SKM-1 treated with dmso at 0.1 percent for 144 hours (cell line): ENCODE data around the gene L3MBTL4.
"Not testable (repeated sequence)": the region's sequence is repeated elsewhere in the genome, so short reads cannot be mapped to it uniquely, and the experiment has no call there.

ENCODE experiments used
- DNase-seq: peaks from one replicate; lab custom pipeline; 2025; ENCODE audit not compliant: unreplicated experiment; lab: John Stamatoyannopoulos, UW

L3MBTL4 gene

GRCh38 chr18:6200204-6200774 is 214.4 kb downstream of the L3MBTL4 start:
- DNase-seq, result no peak

DNA sequence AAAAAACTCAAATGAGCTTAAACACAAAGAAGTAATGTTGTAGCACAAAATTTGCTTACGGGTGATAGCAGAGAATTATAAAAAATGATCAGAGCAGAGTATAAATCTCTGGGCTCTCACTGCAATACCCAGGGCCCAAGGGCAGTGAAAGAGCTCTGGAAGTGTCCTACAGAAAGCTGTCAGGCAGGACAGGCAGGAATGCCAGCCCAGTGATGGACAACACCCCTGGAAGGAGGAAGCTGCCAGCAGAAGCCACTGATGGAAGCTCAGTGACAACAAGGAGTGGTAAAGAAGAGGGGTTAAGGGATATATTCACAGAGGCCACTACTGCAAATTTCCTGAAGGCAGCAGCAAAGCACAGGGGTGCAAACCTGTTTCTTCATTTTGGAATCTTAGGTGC is 214.9 kb downstream of the L3MBTL4 start:
- DNase-seq, result no peak

DNA sequence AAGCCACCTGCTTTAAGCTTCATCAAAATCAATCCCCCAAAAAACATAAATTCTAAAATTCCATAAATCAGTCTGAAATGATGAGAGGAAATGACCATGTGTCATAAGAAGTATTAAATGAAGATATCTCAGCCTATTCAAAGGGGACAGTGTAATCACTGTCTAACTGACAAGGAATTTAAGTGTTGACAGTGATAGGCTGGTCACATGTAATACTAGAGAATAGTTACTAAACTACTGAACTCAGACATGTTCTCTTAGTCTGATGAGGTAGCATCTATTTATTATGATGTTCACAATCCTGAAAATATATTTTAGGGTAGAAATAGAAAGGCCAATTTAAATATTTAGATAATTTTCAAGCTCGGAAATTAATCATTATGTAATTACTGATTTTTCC is 216.1 kb downstream of the L3MBTL4 start:
- DNase-seq, result no peak

- no peak for DNase-seq
These were observed 220.1 kb downstream of the L3MBTL4 start for GRCh38 chr18:6194640-6195039.

DNA sequence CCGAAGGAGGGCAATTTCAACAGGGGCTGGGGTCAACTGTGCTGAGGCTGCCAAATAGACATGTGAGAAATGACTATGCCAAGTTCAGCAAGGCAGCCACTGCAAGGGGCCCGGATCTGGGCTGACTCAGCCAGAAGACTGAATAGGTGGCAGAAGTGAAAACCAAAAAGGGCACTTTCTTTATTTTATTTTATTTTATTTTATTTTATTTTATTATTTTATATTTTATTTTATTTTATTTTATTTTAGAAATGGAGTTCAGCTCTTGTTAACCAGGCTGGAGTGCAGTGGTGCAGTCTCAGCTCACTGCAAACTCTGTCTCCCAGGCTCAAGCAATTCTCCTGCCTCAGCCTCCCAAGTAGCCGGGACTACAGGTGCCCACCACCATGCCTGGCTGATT is 228.9 kb downstream of the L3MBTL4 start:
- not testable (repeated sequence) for DNase-seq

DNA sequence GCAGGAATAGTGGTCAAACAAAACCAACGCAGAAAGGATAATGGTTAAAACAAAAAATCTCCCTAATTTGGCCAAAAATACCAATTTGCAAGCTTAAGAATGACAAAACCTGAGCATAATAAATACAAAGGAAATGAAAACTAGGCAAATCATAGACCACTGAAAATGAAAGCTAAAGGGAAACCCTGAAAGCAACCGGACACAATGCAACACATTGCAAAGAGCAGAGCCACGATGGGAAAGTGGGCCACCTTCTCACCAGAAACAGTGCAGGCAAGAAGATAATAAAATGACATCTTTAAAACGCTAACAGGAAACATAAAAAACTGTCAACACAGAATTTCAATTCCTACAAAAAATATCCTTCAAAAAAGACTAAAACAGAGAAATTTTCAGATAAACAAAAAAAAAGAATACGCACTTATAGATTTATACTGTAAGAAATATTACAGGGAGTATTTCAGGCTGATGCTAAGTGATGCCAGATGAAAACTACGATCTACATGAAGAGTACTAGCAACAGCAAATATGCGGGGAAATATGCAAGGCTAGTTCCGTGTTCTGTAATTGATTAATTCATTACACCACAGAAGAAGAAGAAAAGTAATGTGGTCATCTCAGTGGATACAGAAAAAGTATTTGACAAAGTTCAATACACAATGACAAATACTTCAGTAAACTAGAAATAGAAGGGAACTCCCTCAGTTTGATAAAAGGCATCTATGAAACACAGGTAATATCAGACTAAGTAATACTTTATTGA is 239.5 kb downstream of the L3MBTL4 start:
- no peak for DNase-seq

GRCh38 chr18:6170604-6171003 is 244.1 kb downstream of the L3MBTL4 start:
- no peak for DNase-seq

DNA sequence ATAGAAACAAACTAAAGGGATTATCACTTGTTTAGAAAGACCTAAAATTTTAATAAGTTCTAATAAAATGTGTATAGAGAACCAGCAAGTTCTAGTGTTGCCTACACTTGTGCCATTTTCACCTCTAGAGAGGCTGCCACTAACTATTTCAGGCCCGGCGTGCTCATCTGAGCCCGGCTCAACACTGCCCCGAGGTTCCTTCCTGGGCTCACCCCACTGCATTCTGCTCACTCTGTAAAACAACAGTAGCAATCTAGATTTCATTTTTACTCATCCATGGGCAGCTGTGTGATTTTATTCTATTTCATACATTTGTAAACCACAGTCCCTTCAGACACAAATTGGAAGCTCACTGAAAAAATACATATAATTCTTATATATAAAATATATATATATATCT is 253.2 kb downstream of the L3MBTL4 start:
- DNase-seq, result no peak

GRCh38 chr18:6159426-6159825 is 255.3 kb downstream of the L3MBTL4 start:
- no peak for DNase-seq

- no peak for DNase-seq
These were observed 255.8 kb downstream of the L3MBTL4 start for GRCh38 chr18:6158958-6159357.

- DNase-seq, result no peak
These were observed 258.3 kb downstream of the L3MBTL4 start for GRCh38 chr18:6156446-6156845.

GRCh38 chr18:6155707-6156106 is 259.0 kb downstream of the L3MBTL4 start:
- DNase-seq, result no peak

DNA sequence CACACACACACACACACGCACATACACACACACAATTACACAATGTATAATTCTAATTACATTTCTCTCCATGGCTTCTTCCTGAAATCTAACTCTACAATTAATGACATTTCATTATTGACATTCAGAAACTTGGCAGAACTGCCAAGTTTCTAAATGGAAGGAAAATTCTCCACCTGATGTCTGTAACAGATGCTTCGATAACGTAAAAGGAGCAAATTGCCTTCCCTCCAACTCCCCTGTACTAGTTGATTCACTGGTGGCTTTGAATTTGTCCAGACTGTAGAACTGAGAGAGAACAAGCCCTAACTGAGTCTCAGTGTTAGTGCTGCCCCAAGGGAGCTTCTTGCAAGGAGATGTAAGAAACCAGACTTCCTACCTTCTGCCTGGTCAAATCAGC is 264.3 kb downstream of the L3MBTL4 start:
- DNase-seq, result no peak

GRCh38 chr18:6146307-6146661 is 268.4 kb downstream of the L3MBTL4 start:
- no peak for DNase-seq

DNA sequence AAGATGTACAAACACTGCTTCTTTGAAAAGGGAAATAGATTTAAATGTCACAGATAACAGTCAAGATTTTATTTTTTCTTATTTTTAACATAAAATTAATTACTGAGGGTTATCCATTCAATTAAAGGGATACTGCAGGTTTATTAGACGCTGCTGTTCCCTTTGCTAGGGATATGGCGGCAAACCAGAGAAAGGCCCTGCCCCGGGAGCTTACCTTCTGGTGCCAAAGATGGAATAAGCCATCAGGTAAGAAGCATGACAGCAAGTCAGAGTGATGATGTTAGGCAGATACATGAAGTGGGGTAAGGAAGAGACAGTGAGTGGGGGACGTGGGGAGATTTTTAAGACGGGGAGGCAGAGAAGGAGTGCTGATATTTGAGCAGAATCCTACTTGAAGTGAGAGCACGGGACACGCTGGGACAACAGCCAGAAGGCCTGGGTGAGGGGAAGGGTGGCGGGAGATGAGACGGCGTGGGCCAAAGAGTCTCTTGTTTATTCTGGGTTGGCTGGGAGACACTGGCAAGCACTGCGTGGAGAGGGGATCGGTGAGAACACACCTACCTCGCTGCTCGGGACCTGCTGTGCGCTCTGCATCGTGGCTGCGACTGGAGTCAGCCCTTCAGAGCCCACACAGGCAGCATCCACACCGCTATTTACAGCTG is 268.9 kb downstream of the L3MBTL4 start:
- DNase-seq, result no peak

DNA sequence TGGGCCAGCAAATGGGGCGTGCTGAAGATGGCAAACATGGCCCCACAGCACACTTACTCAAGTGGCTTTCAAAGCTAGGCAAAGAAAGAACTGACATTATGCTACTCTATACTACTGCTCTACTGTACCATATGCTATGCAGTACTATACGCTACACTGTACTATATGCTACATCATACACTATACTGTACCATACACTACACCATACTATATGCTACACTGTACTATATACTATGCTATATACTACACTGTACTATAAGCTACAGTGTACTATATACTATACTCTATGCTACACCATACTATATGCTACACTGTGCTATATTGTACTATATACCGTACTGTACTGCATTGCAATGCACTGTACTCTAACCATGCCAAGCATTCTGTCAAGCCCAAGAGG is 275.7 kb downstream of the L3MBTL4 start:
- no peak for DNase-seq

- not testable (repeated sequence) for DNase-seq
These were observed 278.8 kb downstream of the L3MBTL4 start for GRCh38 chr18:6135901-6136300.

DNA sequence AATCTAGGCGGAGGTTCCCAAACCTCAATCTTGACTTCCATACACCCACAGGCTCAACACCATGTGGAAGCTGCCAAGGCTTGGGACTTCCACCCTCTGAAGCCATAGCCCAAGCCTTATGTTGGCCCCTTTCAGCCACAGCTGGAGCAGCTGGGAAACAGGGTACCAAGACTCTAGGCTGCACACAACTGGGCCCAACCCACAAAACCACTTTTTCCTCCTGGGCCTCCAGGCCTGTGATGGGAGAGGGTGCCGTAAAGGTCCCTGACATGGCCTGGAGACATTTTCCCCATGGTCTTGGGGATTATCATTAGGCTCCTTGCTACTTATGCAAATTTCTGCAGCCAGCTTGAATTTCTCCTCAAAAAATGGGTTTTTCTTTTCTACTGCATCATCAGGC is 279.7 kb downstream of the L3MBTL4 start:
- not testable (repeated sequence) for DNase-seq

DNA sequence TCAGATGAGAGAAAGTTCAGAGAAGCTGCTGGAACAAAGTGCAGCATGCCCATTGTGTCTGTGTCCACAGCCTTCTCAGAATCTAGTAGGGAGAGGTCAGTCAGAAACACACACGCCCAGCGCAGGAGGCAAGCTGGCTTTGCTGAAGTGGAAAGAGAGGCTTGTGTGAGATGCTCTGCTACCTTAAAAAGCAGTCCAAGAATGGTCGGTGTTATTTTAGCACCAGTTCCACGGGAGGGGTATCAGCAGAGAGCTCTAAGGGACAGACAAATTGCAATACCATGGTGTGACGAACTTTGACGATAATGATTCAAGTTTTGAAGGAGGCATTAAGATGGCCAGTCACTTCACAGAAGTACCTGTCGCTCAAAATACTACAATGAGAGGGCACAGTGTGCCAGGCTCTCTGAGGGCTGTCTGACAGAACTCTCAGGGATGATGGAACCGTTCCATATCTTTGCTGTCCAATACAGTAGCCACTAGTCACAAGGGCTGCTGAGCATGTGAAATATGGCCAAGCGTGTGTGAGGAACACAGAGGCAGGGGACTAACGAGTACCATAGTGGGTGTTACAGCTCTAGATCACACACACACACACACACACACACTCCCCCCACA is 281.9 kb downstream of the L3MBTL4 start:
- no peak for DNase-seq

- no peak for DNase-seq
These were observed 293.9 kb downstream of the L3MBTL4 start for GRCh38 chr18:6120820-6121279.

DNA sequence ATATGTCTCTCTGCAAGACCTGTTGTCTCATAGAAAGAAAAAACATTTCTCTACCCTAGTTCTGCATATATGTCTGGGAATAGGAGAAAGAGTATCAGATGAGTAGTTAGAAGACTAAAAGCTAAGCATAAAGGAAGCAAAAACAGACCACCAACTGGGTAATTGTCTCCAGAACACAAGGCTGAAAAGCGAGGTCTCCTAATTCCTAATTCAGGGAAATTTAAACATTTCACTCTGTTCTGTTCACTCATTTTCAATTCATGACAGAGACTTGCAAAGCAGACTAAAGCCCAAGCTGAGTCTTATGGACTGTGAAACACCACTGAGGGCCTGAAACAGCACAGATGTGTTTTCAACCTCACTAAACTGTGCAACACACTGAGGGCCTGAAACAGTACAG is 294.9 kb downstream of the L3MBTL4 start:
- no peak for DNase-seq

DNA sequence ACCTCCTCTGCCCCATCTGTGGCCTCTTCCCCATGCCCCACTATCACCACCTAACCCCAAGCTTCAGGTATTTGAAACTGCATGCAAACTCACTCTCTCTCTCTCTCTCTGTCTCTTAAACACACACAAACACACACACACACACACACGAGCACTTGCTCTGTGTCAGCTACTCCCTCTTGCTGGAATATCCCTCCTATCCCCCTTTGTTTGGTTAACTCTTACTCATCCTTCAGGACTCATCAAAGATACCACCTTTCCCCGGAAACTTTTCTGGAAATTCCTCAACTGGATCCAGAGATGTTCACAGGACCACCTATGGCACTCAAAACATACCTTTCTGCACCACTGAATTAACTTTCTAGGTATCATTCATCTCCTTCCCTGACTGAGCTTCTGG is 296.6 kb downstream of the L3MBTL4 start:
- DNase-seq, result no peak
